H7 (cell line): ENCODE measurements around the gene ATP6V1B1. TPM values are rescaled to one million over a fixed set of nuclear protein-coding genes. Genes with fewer than 3 reads are reported as not detected.

Experiments used
- DNase-seq: peaks from one replicate; pipeline ENCODE4 v3.0.0; 2012
- H3K27me3 ChIP-seq: 2 replicates; pipeline ENCODE4 v1.6.0; 2011; ENCODE audit warnings: mild to moderate bottlenecking, low read length; ENCODE audit not compliant: control insufficient read depth, insufficient read depth
- H3K36me3 ChIP-seq: replicated peaks from 2 replicates; pipeline ENCODE4 v1.5.1; 2011; ENCODE audit warnings: low read length; ENCODE audit not compliant: control insufficient read depth, insufficient read depth
- H3K4me3 ChIP-seq: 2 replicates; pipeline ENCODE4 v1.5.1; 2011; ENCODE audit warnings: low read depth, mild to moderate bottlenecking, control low read depth, low read length, moderate library complexity; ENCODE audit not compliant: insufficient read depth
- total RNA-seq: library from RNA; depleted of rRNA; stranded (reverse); fragments of >200 nt; shearing (Covaris generic); gene quantifications from 2 replicates; pipeline ENCODE4 v1.2.3, GENCODE V29; 2014

ATP6V1B1 gene
- total RNA-seq, 1 experiment from 2014 or later = 0.14 TPM

- Histone ChIP-seq H3K27me3 (peaks cover 21% of the 10 kb centered on the region), H3K4me3 (peak within 1 kb of the TSS; percentile 59), H3K36me3 (no peaks in the 10 kb centered on the region)
- DNase-seq = peak; percentile 88
Observed at GRCh38 chr2:70978341-70979179, 42.9 kb downstream of the ATP6V1B1 start, which contains the start of gene ANKRD53. ANKRD53 (plus strand) TSS chr2:70978630; CDS start chr2:70978646, 16 bp downstream.

- DNase-seq = no peak
- Histone ChIP-seq H3K27me3 (peaks cover 21% of the 10 kb centered on the region), H3K4me3 (peak overlapping the region; percentile 59), H3K36me3 (no peaks in the 10 kb centered on the region)
Observed at GRCh38 chr2:70979180-70979488, 43.4 kb downstream of the ATP6V1B1 start.

- H3K36me3 ChIP-seq = no peaks in the 10 kb centered on the region
- DNase-seq = no peak
- no peak overlapping the region for H3K4me3 ChIP-seq
- H3K27me3 ChIP-seq = peaks cover 21% of the 10 kb centered on the region
Observed at GRCh38 chr2:70979626-70980025, 43.9 kb downstream of the ATP6V1B1 start.

GRCh38 chr2:70981421-70981820 lies 45.7 kb downstream of the ATP6V1B1 start:
- no peak overlapping the region for H3K4me3 ChIP-seq
- H3K27me3 ChIP-seq = peaks cover 21% of the 10 kb centered on the region
- no peak for DNase-seq
- no peaks in the 10 kb centered on the region for H3K36me3 ChIP-seq

GRCh38 chr2:70981866-70982810 lies 46.4 kb downstream of the ATP6V1B1 start:
- H3K27me3 ChIP-seq = peaks cover 21% of the 10 kb centered on the region

GRCh38 chr2:70982971-70983370 lies 47.3 kb downstream of the ATP6V1B1 start:
- peaks cover 1% of the 10 kb centered on the region; the same call in 1 of the 2 replicates for H3K36me3 ChIP-seq
- no peak for DNase-seq
- no peak overlapping the region for H3K4me3 ChIP-seq
- peaks cover 18% of the 10 kb centered on the region for H3K27me3 ChIP-seq

More at GRCh38 chr2:70981866-70982810, 46.4 kb downstream of the ATP6V1B1 start:
- Histone ChIP-seq H3K4me3 (no peak overlapping the region), H3K36me3 (no peaks in the 10 kb centered on the region; the same call in 1 of the 2 replicates)
- no peak for DNase-seq

GRCh38 chr2:70983506-70984227 lies 48.0 kb downstream of the ATP6V1B1 start:
- DNase-seq = no peak
- H3K36me3 ChIP-seq = peaks cover 5% of the 10 kb centered on the region
- peaks cover 11% of the 10 kb centered on the region for H3K27me3 ChIP-seq
- H3K4me3 ChIP-seq = no peak overlapping the region

- H3K36me3 ChIP-seq = peaks cover 5% of the 10 kb centered on the region
- H3K27me3 ChIP-seq = peaks cover 6% of the 10 kb centered on the region
- no peak overlapping the region for H3K4me3 ChIP-seq
- DNase-seq = no peak
Observed at GRCh38 chr2:70984228-70984575, 48.5 kb downstream of the ATP6V1B1 start.

- H3K27me3 ChIP-seq = peaks cover under 1% of the 10 kb centered on the region
- no peak overlapping the region for H3K4me3 ChIP-seq
- H3K36me3 ChIP-seq = peaks cover 5% of the 10 kb centered on the region
- DNase-seq = peak; percentile 94
Observed at GRCh38 chr2:70984576-70985282, 49.0 kb downstream of the ATP6V1B1 start.

GRCh38 chr2:70985283-70985688 lies 49.6 kb downstream of the ATP6V1B1 start:
- no peak overlapping the region for H3K4me3 ChIP-seq
- peaks cover 5% of the 10 kb centered on the region for H3K36me3 ChIP-seq
- no peaks in the 10 kb centered on the region; the same call in none of the 2 replicates for H3K27me3 ChIP-seq
- no peak for DNase-seq

- Histone ChIP-seq H3K27me3 (no peaks in the 10 kb centered on the region; the same call in none of the 2 replicates), H3K4me3 (no peak overlapping the region), H3K36me3 (peaks cover 5% of the 10 kb centered on the region)
- no peak for DNase-seq
Observed at GRCh38 chr2:70985956-70986355, 50.3 kb downstream of the ATP6V1B1 start.

- DNase-seq = no peak
- peaks cover 5% of the 10 kb centered on the region for H3K36me3 ChIP-seq
- no peak overlapping the region for H3K4me3 ChIP-seq
- H3K27me3 ChIP-seq = no peaks in the 10 kb centered on the region; the same call in none of the 2 replicates
Observed at GRCh38 chr2:70986499-70987189, 50.9 kb downstream of the ATP6V1B1 start.

- Histone ChIP-seq H3K27me3 (no peaks in the 10 kb centered on the region; the same call in none of the 2 replicates), H3K36me3 (peaks cover 5% of the 10 kb centered on the region), H3K4me3 (no peak overlapping the region)
- no peak for DNase-seq
Observed at GRCh38 chr2:70987386-70987785, 51.7 kb downstream of the ATP6V1B1 start.
